ENCODE measurements around the gene NDC80.

DNA sequence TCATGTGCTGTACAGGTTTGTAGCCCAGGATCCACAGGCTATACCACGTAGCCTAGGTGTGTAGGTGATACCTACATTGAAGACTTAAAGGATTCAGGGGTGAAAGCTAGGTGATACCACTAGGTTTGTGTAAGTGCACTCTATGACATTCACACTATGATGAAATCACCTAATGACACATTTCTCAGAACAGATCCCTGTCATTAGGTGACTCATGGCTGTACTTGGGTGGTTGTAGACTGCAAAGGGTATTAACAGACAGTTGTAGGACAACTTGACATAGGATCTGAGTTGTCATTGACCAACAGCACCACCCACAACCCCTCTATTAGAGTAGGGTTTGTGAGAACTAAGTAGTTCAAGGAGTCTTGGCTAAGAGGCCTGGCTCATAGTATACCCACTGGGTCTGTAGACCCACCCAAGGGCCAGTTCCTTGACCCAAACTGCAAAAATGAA lies 56.5 kb downstream of the NDC80 start:
- TF ChIP-seq GATA2 (IDR thresholded peaks at IDR 0.05; ENCODE audit: low read depth, low read length), result no peak
- TF ChIP-seq GATA3 (IDR thresholded peaks at IDR 0.05; ENCODE audit: low read depth, low read length), result no peak
